K562 (cell line): ENCODE results near the gene TLR5. TPM values are rescaled to one million over a fixed set of nuclear protein-coding genes. Genes with fewer than 3 reads are reported as not detected.

ENCODE experiments used
- XRCC3 ChIP-seq: fragments of 450-650 bp; IDR thresholded peaks from 2 replicates; pipeline ENCODE4 v1.6.1; 2017; ENCODE audit warnings: mild to moderate bottlenecking, moderate library complexity
- ZBTB7A ChIP-seq: IDR thresholded peaks from 2 replicates; pipeline ENCODE4 v1.6.1; 2011; ENCODE audit warnings: low read depth, mild to moderate bottlenecking, low read length, moderate library complexity, borderline replicate concordance; ENCODE audit not compliant: control insufficient read depth
- polyA plus RNA-seq, 8 experiments: library from polyadenylated mRNA; depleted of rRNA in 4 of 8; stranded (reverse) in 5 of 8; unstranded in 3 of 8; fragments of >200 nt; fragmentation: Nextera tagmentation in 2 of 8; fragmentation: Illumina TruSeq in 1 of 8; extraction: Ambion mirVana in 2 of 8; extraction: Trizol in 1 of 8; gene quantifications; 2 replicates each; pipeline versions ENCODE4 v1.2.1 to v1.2.3, GENCODE V29; 2011 to 2014; ENCODE audit warnings: inconsistent platforms in 1 of 8, missing spikeins in 1 of 8
- total RNA-seq, 7 experiments: library from RNA; depleted of rRNA in 6 of 7; stranded (reverse); fragments of >200 nt in 6 of 7; fragmentation: Illumina TruSeq in 2 of 7; extraction: Trizol in 2 of 7; gene quantifications; 2 replicates each; pipeline versions ENCODE4 v1.2.1 to v1.2.3, GENCODE V29; 2011 to 2021; ENCODE audit warnings: low replicate concordance in 1 of 7
- TF ChIP-seq, protein P1 (sequence below): fragments of 450-650 bp; IDR thresholded peaks from 2 replicates; pipeline ENCODE4 v1.6.1; 2016; ENCODE audit warnings: mild to moderate bottlenecking, moderate library complexity

Gene TLR5
- total and polyA plus RNA-seq, 9 of the 15 experiments (the other 6 are each of a cell fraction or from before 2014, with no cell fraction given), result 0.93 to 7.4 (median 1.9) TPM

DNA sequence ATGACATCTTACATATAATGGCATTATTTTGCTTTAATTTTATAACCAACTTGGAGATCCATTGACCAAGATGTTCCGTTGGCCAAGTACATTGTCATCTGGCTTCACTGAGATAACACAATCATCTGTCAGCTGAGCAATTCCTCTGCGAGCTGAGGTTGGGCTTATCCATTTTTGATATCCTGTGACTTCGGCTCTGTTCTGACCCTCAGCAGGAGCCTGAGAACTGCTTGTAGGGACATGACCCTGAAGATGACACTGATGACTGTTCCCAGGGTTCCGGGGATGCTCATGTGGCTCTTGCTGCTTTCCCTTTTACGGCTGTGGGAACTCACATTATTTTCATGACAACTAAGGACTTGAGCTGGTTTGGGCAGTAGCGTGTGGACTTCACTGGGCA is 51.2 kb downstream of the TLR5 start (continued):
- TF ChIP-seq, protein P1, sequence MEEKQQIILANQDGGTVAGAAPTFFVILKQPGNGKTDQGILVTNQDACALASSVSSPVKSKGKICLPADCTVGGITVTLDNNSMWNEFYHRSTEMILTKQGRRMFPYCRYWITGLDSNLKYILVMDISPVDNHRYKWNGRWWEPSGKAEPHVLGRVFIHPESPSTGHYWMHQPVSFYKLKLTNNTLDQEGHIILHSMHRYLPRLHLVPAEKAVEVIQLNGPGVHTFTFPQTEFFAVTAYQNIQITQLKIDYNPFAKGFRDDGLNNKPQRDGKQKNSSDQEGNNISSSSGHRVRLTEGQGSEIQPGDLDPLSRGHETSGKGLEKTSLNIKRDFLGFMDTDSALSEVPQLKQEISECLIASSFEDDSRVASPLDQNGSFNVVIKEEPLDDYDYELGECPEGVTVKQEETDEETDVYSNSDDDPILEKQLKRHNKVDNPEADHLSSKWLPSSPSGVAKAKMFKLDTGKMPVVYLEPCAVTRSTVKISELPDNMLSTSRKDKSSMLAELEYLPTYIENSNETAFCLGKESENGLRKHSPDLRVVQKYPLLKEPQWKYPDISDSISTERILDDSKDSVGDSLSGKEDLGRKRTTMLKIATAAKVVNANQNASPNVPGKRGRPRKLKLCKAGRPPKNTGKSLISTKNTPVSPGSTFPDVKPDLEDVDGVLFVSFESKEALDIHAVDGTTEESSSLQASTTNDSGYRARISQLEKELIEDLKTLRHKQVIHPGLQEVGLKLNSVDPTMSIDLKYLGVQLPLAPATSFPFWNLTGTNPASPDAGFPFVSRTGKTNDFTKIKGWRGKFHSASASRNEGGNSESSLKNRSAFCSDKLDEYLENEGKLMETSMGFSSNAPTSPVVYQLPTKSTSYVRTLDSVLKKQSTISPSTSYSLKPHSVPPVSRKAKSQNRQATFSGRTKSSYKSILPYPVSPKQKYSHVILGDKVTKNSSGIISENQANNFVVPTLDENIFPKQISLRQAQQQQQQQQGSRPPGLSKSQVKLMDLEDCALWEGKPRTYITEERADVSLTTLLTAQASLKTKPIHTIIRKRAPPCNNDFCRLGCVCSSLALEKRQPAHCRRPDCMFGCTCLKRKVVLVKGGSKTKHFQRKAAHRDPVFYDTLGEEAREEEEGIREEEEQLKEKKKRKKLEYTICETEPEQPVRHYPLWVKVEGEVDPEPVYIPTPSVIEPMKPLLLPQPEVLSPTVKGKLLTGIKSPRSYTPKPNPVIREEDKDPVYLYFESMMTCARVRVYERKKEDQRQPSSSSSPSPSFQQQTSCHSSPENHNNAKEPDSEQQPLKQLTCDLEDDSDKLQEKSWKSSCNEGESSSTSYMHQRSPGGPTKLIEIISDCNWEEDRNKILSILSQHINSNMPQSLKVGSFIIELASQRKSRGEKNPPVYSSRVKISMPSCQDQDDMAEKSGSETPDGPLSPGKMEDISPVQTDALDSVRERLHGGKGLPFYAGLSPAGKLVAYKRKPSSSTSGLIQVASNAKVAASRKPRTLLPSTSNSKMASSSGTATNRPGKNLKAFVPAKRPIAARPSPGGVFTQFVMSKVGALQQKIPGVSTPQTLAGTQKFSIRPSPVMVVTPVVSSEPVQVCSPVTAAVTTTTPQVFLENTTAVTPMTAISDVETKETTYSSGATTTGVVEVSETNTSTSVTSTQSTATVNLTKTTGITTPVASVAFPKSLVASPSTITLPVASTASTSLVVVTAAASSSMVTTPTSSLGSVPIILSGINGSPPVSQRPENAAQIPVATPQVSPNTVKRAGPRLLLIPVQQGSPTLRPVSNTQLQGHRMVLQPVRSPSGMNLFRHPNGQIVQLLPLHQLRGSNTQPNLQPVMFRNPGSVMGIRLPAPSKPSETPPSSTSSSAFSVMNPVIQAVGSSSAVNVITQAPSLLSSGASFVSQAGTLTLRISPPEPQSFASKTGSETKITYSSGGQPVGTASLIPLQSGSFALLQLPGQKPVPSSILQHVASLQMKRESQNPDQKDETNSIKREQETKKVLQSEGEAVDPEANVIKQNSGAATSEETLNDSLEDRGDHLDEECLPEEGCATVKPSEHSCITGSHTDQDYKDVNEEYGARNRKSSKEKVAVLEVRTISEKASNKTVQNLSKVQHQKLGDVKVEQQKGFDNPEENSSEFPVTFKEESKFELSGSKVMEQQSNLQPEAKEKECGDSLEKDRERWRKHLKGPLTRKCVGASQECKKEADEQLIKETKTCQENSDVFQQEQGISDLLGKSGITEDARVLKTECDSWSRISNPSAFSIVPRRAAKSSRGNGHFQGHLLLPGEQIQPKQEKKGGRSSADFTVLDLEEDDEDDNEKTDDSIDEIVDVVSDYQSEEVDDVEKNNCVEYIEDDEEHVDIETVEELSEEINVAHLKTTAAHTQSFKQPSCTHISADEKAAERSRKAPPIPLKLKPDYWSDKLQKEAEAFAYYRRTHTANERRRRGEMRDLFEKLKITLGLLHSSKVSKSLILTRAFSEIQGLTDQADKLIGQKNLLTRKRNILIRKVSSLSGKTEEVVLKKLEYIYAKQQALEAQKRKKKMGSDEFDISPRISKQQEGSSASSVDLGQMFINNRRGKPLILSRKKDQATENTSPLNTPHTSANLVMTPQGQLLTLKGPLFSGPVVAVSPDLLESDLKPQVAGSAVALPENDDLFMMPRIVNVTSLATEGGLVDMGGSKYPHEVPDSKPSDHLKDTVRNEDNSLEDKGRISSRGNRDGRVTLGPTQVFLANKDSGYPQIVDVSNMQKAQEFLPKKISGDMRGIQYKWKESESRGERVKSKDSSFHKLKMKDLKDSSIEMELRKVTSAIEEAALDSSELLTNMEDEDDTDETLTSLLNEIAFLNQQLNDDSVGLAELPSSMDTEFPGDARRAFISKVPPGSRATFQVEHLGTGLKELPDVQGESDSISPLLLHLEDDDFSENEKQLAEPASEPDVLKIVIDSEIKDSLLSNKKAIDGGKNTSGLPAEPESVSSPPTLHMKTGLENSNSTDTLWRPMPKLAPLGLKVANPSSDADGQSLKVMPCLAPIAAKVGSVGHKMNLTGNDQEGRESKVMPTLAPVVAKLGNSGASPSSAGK, result no peak
- TF ChIP-seq XRCC3 (no peak), ZBTB7A (no peak)
